NCI-H2171 (cell line): Measurements from ENCODE around the gene MTG2.

Source experiments
- DNase-seq: peaks from one replicate; lab custom pipeline; 2025; lab: John Stamatoyannopoulos, UW

MTG2 gene

GRCh38 chr20:62219992-62220665 is 37.3 kb downstream of the MTG2 start, which contains the start of gene HRH3:
TSS of gene HRH3 (minus strand) at chr20:62220278. CDS start at chr20:62219970, 308 bp downstream.
- peak; percentile 63 for DNase-seq

- peak; percentile 13 for DNase-seq
These were observed 38.1 kb downstream of the MTG2 start for GRCh38 chr20:62220666-62221568.

GRCh38 chr20:62222266-62222850 is 39.5 kb downstream of the MTG2 start:
- no peak for DNase-seq

GRCh38 chr20:62222972-62223371 is 40.1 kb downstream of the MTG2 start:
- DNase-seq = no peak

GRCh38 chr20:62223571-62223970 is 40.7 kb downstream of the MTG2 start:
- no peak for DNase-seq

- DNase-seq = no peak
These were observed 41.5 kb downstream of the MTG2 start for GRCh38 chr20:62224113-62224855.

- no peak for DNase-seq
These were observed 42.2 kb downstream of the MTG2 start for GRCh38 chr20:62225026-62225425.

- DNase-seq = no peak
These were observed 43.2 kb downstream of the MTG2 start for GRCh38 chr20:62225820-62226635.

- DNase-seq = no peak
These were observed 44.1 kb downstream of the MTG2 start for GRCh38 chr20:62226707-62227590.

- no peak for DNase-seq
These were observed 44.8 kb downstream of the MTG2 start for GRCh38 chr20:62227591-62227976.

- DNase-seq = no peak
These were observed 45.4 kb downstream of the MTG2 start for GRCh38 chr20:62227977-62228958.

GRCh38 chr20:62228982-62229545 is 46.2 kb downstream of the MTG2 start:
- no peak for DNase-seq

GRCh38 chr20:62229667-62230066 is 46.8 kb downstream of the MTG2 start:
- DNase-seq = no peak

GRCh38 chr20:62230276-62230675 is 47.4 kb downstream of the MTG2 start:
- DNase-seq = no peak

GRCh38 chr20:62230696-62231095 is 47.9 kb downstream of the MTG2 start:
- no peak for DNase-seq

- no peak for DNase-seq
These were observed 48.5 kb downstream of the MTG2 start for GRCh38 chr20:62231292-62231691.

GRCh38 chr20:62232194-62232593 is 49.4 kb downstream of the MTG2 start:
- DNase-seq = no peak

GRCh38 chr20:62232770-62233645 is 50.2 kb downstream of the MTG2 start:
- no peak for DNase-seq
